Keratinocyte (primary cell): ENCODE data around the gene FAM43B.

ENCODE experiments used
- CTCF ChIP-seq, 3 experiments: IDR thresholded peaks in 1 of 3; conservative IDR thresholded peaks in 1 of 3; optimal IDR thresholded peaks in 1 of 3; 2 replicates in 2 of 3; 3 replicates in 1 of 3; pipeline versions ENCODE3 to v1.5.1; 2011; ENCODE audit warnings: low read length in 3 of 3, mild to moderate bottlenecking in 3 of 3, moderate library complexity in 2 of 3, control low read depth in 1 of 3, inconsistent platforms in 1 of 3; ENCODE audit not compliant: insufficient read depth in 2 of 3; ENCODE audit errors: extremely low read depth in 1 of 3
- EZH2 ChIP-seq: IDR thresholded peaks from one replicate; pipeline ENCODE4 v1.6.1; 2012; ENCODE audit warnings: inconsistent platforms, mild to moderate bottlenecking, low read length, moderate library complexity

- no peak for TF ChIP-seq CTCF (optimal IDR thresholded peaks at IDR 0.05 in 1 of 3, IDR thresholded peaks at IDR 0.05 in 1 of 3, conservative IDR thresholded peaks at IDR 0.05 in 1 of 3; ENCODE audit: extremely low read depth in 1 of 3, insufficient read depth in 2 of 3, low read length in 3 of 3)
- TF ChIP-seq EZH2, result no peak
These were observed 17.2 kb downstream of the FAM43B start for GRCh38 chr1:20569523-20570098.
